ENCODE results near the gene TGFB1. TPM values are rescaled to one million over a fixed set of nuclear protein-coding genes. Genes with fewer than 3 reads are reported as not detected.

The TGFB1 gene
- total and polyA plus RNA-seq, 9 of the 15 experiments (the other 6 are each of a cell fraction or from before 2014, with no cell fraction given), result 0.24 to 159 (median 17.2) TPM

- TF ChIP-seq ELF1 (tag; IDR thresholded peaks at IDR 0.05) (no peak), ZNF354B (CRISPR knock-in tag; IDR thresholded peaks at IDR 0.05) (no peak), ILK (tag; IDR thresholded peaks at IDR 0.05; ENCODE audit: borderline replicate concordance, low read depth) (no peak), ZBTB34 (CRISPR knock-in tag; IDR thresholded peaks at IDR 0.05) (no peak), CREBBP (IDR thresholded peaks at IDR 0.05; ENCODE audit: low read depth, low read length) (no peak), MECOM (CRISPR knock-in tag; IDR thresholded peaks at IDR 0.05) (no peak), ILF3 (IDR thresholded peaks at IDR 0.05; ENCODE audit: borderline replicate concordance) (no peak), HCFC1 (IDR thresholded peaks at IDR 0.05; ENCODE audit: low read depth, low read length) (no peak), ATF6 (CRISPR knock-in tag; IDR thresholded peaks at IDR 0.05) (no peak), ATF7 (IDR thresholded peaks at IDR 0.05) (no peak), GTF2F1 (IDR thresholded peaks at IDR 0.05; ENCODE audit: low read depth, low read length) (no peak), NFE2 (IDR thresholded peaks at IDR 0.05; ENCODE audit: low read depth) (peak; percentile 34; the same call in 1 of the 2 replicates), TFAM (CRISPR knock-in tag; conservative IDR thresholded peaks at IDR 0.05) (no peak), YY1 (IDR thresholded peaks at IDR 0.05; ENCODE audit: borderline replicate concordance in 1 of 3, control insufficient read depth in 1 of 3, extremely low read depth in 1 of 3, insufficient read depth in 3 of 3, insufficient read length in 1 of 3, insufficient replicate concordance in 2 of 3, low read depth in 1 of 3, low read length in 2 of 3) (no peak), BCL6 (CRISPR knock-in tag; IDR thresholded peaks at IDR 0.05) (no peak), ELF2 (CRISPR knock-in tag; IDR thresholded peaks at IDR 0.05) (no peak), NFATC3 (IDR thresholded peaks at IDR 0.05) (no peak), HMGN3 (IDR thresholded peaks at IDR 0.05; ENCODE audit: borderline replicate concordance, extremely low read depth, insufficient read length, low read depth, low read length) (peak; percentile 40), BHLHE40 (IDR thresholded peaks at IDR 0.05; ENCODE audit: low read length) (no peak)
These were observed 28.6 kb downstream of the TGFB1 start (continued) for GRCh38 chr19:41324921-41325639.
